Measurements from ENCODE around the gene HPSE2. TPM values are rescaled to one million over a fixed set of nuclear protein-coding genes. Genes with fewer than 3 reads are reported as not detected.

The HPSE2 gene
- total RNA-seq, 2 experiments from 2014 or later = not detected

GRCh38 chr10:98915911-98916310, 319.7 kb downstream of the HPSE2 start:
- Histone ChIP-seq H3K4me1 (ENCODE audit: insufficient read depth, low read length) (no peaks in the 10 kb centered on the region), H3K27me3 (ENCODE audit: control insufficient read depth in 1 of 2, insufficient read depth in 2 of 2, low read length in 2 of 2) (no peaks in the 10 kb centered on the region), H3K27ac (ENCODE audit: low read depth in 1 of 2, low read length in 2 of 2) (no peak overlapping the region), H3K4me3 (ENCODE audit: low read length) (no peak overlapping the region), H3K9me3 (ENCODE audit: control insufficient read depth in 1 of 2, insufficient read depth in 1 of 2, low read length in 2 of 2) (no peaks in the 10 kb centered on the region), H3K36me3 (ENCODE audit: insufficient read depth, low read length) (no peaks in the 10 kb centered on the region)
- Mint-ChIP-seq H3K9me3 (no peaks in the 10 kb centered on the region), H3K4me1 (ENCODE audit: low read depth) (no peaks in the 10 kb centered on the region), H3K27me3 (no peaks in the 10 kb centered on the region), H3K36me3 (ENCODE audit: low read depth) (no peaks in the 10 kb centered on the region), H3K4me3 (no peak overlapping the region), H3K27ac (no peak overlapping the region)
- intact Hi-C loops (cut with DNase I, micrococcal nuclease) = no loop called here
- no peak for DNase-seq
- TF ChIP-seq, protein P1, sequence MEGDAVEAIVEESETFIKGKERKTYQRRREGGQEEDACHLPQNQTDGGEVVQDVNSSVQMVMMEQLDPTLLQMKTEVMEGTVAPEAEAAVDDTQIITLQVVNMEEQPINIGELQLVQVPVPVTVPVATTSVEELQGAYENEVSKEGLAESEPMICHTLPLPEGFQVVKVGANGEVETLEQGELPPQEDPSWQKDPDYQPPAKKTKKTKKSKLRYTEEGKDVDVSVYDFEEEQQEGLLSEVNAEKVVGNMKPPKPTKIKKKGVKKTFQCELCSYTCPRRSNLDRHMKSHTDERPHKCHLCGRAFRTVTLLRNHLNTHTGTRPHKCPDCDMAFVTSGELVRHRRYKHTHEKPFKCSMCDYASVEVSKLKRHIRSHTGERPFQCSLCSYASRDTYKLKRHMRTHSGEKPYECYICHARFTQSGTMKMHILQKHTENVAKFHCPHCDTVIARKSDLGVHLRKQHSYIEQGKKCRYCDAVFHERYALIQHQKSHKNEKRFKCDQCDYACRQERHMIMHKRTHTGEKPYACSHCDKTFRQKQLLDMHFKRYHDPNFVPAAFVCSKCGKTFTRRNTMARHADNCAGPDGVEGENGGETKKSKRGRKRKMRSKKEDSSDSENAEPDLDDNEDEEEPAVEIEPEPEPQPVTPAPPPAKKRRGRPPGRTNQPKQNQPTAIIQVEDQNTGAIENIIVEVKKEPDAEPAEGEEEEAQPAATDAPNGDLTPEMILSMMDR (IDR thresholded peaks at IDR 0.05) = no peak
- ATAC-seq (ENCODE audit: poor library complexity) = no peak
- POLR2A ChIA-PET = no interaction called here
- CTCF ChIA-PET = no interaction called here

- DNase-seq = no peak
- Histone ChIP-seq H3K27me3 (ENCODE audit: control insufficient read depth in 1 of 2, insufficient read depth in 2 of 2, low read length in 2 of 2) (no peaks in the 10 kb centered on the region), H3K4me1 (ENCODE audit: insufficient read depth, low read length) (no peaks in the 10 kb centered on the region), H3K36me3 (ENCODE audit: insufficient read depth, low read length) (no peaks in the 10 kb centered on the region), H3K4me3 (ENCODE audit: low read length) (no peak overlapping the region), H3K27ac (ENCODE audit: low read depth in 1 of 2, low read length in 2 of 2) (no peak overlapping the region), H3K9me3 (ENCODE audit: control insufficient read depth in 1 of 2, insufficient read depth in 1 of 2, low read length in 2 of 2) (no peaks in the 10 kb centered on the region)
- ATAC-seq (ENCODE audit: poor library complexity) = no peak
- ChIA-PET POLR2A (no interaction called here), CTCF (no interaction called here)
- no peaks in the 10 kb centered on the region for H3K36me3 Mint-ChIP-seq (ENCODE audit: low read depth)
- H3K4me1 Mint-ChIP-seq (ENCODE audit: low read depth) = no peaks in the 10 kb centered on the region
- no peak overlapping the region for H3K27ac Mint-ChIP-seq
- intact Hi-C loops (cut with DNase I, micrococcal nuclease) = no loop called here
- H3K27me3 Mint-ChIP-seq = no peaks in the 10 kb centered on the region
- H3K9me3 Mint-ChIP-seq = no peaks in the 10 kb centered on the region
- no peak overlapping the region for H3K4me3 Mint-ChIP-seq
- TF ChIP-seq, protein P1 (IDR thresholded peaks at IDR 0.05) = no peak
Observed at GRCh38 chr10:98910546-98910945, 325.1 kb downstream of the HPSE2 start.

- TF ChIP-seq, protein P1 (IDR thresholded peaks at IDR 0.05) = no peak
- no peak for DNase-seq
- ChIA-PET CTCF (no interaction called here), POLR2A (no interaction called here)
- H3K9me3 ChIP-seq (ENCODE audit: control insufficient read depth in 1 of 2, insufficient read depth in 1 of 2, low read length in 2 of 2) = no peaks in the 10 kb centered on the region
- Mint-ChIP-seq H3K9me3 (no peaks in the 10 kb centered on the region), H3K4me1 (ENCODE audit: low read depth) (no peaks in the 10 kb centered on the region), H3K27me3 (no peaks in the 10 kb centered on the region), H3K36me3 (ENCODE audit: low read depth) (no peaks in the 10 kb centered on the region), H3K27ac (no peak overlapping the region), H3K4me3 (no peak overlapping the region)
- no peak for ATAC-seq (ENCODE audit: poor library complexity)
- intact Hi-C loops (cut with DNase I, micrococcal nuclease) = no loop called here
- no peak overlapping the region for H3K4me3 ChIP-seq (ENCODE audit: low read length)
- H3K4me1 ChIP-seq (ENCODE audit: insufficient read depth, low read length) = no peaks in the 10 kb centered on the region
- no peaks in the 10 kb centered on the region for H3K36me3 ChIP-seq (ENCODE audit: insufficient read depth, low read length)
- H3K27ac ChIP-seq (ENCODE audit: low read depth in 1 of 2, low read length in 2 of 2) = no peak overlapping the region
- H3K27me3 ChIP-seq (ENCODE audit: control insufficient read depth in 1 of 2, insufficient read depth in 2 of 2, low read length in 2 of 2) = no peaks in the 10 kb centered on the region
Observed at GRCh38 chr10:98910048-98910447, 325.6 kb downstream of the HPSE2 start.

All from CD4-positive, alpha-beta T cell (primary cell).